ENCODE data around the gene RNF213. TPM values are rescaled to one million over a fixed set of nuclear protein-coding genes. Genes with fewer than 3 reads are reported as not detected.

The RNF213 gene
- total and polyA plus RNA-seq, 2 of the 8 experiments (the other 6 are each of a cell fraction or from before 2014, with no cell fraction given), result 33.8 to 62.8 TPM

DNA sequence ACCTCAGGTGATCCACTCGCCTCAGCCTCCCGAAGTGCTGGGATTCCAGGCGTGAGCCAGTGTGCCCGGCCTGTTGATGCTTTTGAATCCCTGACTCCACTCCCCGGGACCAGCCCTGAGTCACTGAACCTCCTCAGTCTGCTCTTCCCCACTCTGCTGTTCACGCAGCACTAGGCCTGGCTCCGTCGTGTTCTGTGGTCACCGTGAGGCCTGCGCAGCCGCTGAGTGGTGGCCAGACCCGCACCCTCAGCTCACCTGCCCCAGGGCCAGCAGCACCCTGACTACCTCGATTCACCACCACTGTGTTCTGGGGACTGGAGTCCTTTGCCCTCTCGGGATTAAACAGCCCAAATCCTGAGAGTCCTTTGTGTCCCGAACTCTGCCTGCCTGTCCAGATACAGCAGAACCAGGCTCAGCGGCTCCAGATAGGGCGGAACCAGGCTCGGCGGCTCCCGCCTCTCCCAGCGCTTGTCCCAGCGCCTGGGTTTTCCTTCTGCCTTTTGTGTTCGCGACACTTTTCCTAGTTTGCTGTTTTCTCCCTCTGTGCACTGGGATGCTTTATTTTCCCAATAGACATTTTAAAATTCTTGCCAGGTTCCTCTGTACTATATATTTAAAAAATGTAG lies 95.7 kb downstream of the RNF213 start:
- H3K23ac ChIP-seq (ENCODE audit: insufficient read length), result no peak overlapping the region
- ChIA-PET CTCF (ENCODE audit: partially characterized antibody) (interaction anchor here (0.8 kb wide), 1 partner anchor 19 kb away, joined by 3 read pairs; no protein-coding TSS in a partner anchor), POLR2A (ENCODE audit: partially characterized antibody) (no interaction called here)
- no peak for TF ChIP-seq NANOG (IDR thresholded peaks at IDR 0.05; ENCODE audit: insufficient read depth, low read depth, low read length, poor library complexity, severe bottlenecking)
- no peak for TF ChIP-seq EGR1 (IDR thresholded peaks at IDR 0.05; ENCODE audit: borderline replicate concordance, low read depth, low read length)
- TF ChIP-seq, protein P1, sequence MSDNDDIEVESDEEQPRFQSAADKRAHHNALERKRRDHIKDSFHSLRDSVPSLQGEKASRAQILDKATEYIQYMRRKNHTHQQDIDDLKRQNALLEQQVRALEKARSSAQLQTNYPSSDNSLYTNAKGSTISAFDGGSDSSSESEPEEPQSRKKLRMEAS (IDR thresholded peaks at IDR 0.05), result no peak
- TF ChIP-seq, protein P2, sequence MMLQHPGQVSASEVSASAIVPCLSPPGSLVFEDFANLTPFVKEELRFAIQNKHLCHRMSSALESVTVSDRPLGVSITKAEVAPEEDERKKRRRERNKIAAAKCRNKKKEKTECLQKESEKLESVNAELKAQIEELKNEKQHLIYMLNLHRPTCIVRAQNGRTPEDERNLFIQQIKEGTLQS (IDR thresholded peaks at IDR 0.05; ENCODE audit: insufficient read depth, low read depth, low read length), result no peak
- no peak for TF ChIP-seq MAFK (IDR thresholded peaks at IDR 0.05; ENCODE audit: low read depth, low read length)
- TF ChIP-seq KDM5A (IDR thresholded peaks at IDR 0.05; ENCODE audit: low read length), result no peak
- TF ChIP-seq RFX5 (IDR thresholded peaks at IDR 0.05; ENCODE audit: borderline replicate concordance, low read depth, low read length), result no peak
- no peak for TF ChIP-seq CBX8 (IDR thresholded peaks at IDR 0.05; ENCODE audit: borderline replicate concordance, low read depth, low read length)
- no peak for TF ChIP-seq TAF7 (optimal IDR thresholded peaks at IDR 0.05; ENCODE audit: borderline replicate concordance, low read depth, low read length)
- TF ChIP-seq RNF2 (IDR thresholded peaks at IDR 0.05; ENCODE audit: borderline replicate concordance, low read depth, low read length, missing control alignments, poor library complexity, severe bottlenecking), result no peak
- no peak overlapping the region for H2AK5ac ChIP-seq (ENCODE audit: low read depth, low read length)
- peaks cover 26 to 65% (median 55%) of the 10 kb centered on the region in 4 experiments for H3K36me3 ChIP-seq (ENCODE audit: control insufficient read depth in 2 of 4, insufficient read depth in 4 of 4, low read length in 3 of 4)
- no peak overlapping the region for H3K4me2 ChIP-seq (ENCODE audit: insufficient read depth in 1 of 2, low read depth in 2 of 2, low read length in 2 of 2)
- DNase-seq (ENCODE audit: low read depth in 1 of 2, low spot score in 2 of 2), result no peak
- no peak overlapping the region for H3K14ac ChIP-seq (ENCODE audit: insufficient read length)
- no peaks in the 10 kb centered on the region; a peak in 1 of 7 replicates for H3K27me3 ChIP-seq (replicated peaks in 1 of 4; ENCODE audit: control insufficient read depth in 3 of 4, extremely low read depth in 1 of 4, insufficient read depth in 3 of 4, low read length in 3 of 4)
- 96% methylated on average over 24 of the region's 24 CpGs; no CpG with 5 or more reads in 1 of the 2 experiments for WGBS, 2 experiments (ENCODE audit: extremely low coverage in 1 of 2, insufficient coverage in 1 of 2, insufficient read length in 1 of 2, insufficient replicate concordance in 2 of 2, low coverage in 1 of 2, low lambda C conversion rate in 2 of 2, missing lambda C conversion rate in 1 of 2)
- no peak overlapping the region for H2BK5ac ChIP-seq (ENCODE audit: low read depth, low read length)
- H4K8ac ChIP-seq (ENCODE audit: extremely low read depth, insufficient read depth, low read length), result no peak overlapping the region
- no peak overlapping the region for H2BK120ac ChIP-seq (replicated peaks; ENCODE audit: low read depth, low read length)
- H3K79me1 ChIP-seq (ENCODE audit: low read depth, low read length), result no peaks in the 10 kb centered on the region
- no peaks in the 10 kb centered on the region for H3K79me2 ChIP-seq (ENCODE audit: control insufficient read depth in 1 of 2, insufficient read depth in 2 of 2, low read length in 2 of 2)
- no peak overlapping the region for H3K27ac ChIP-seq (ENCODE audit: low read depth, low read length)
- no peak for FAIRE-seq
- H2BK15ac ChIP-seq (ENCODE audit: low read length), result no peak overlapping the region
- no peak overlapping the region for H3K9ac ChIP-seq (replicated peaks in 1 of 4; ENCODE audit: extremely low read depth in 1 of 4, low read depth in 3 of 4, low read length in 3 of 4)
- H4K91ac ChIP-seq (replicated peaks; ENCODE audit: insufficient read length, low read length), result no peak overlapping the region
- H3K9me3 ChIP-seq (ENCODE audit: insufficient read depth in 2 of 2, low read depth in 1 of 2, low read length in 1 of 2), result no peaks in the 10 kb centered on the region
- no peak overlapping the region for H3K4ac ChIP-seq (replicated peaks; ENCODE audit: insufficient read length, low read depth, low read length)
- H2BK20ac ChIP-seq (ENCODE audit: low read length), result no peak overlapping the region
- no peak overlapping the region for H3K56ac ChIP-seq (replicated peaks; ENCODE audit: insufficient read length, low read depth, low read length)
- H3K23me2 ChIP-seq (ENCODE audit: low read depth, low read length), result no peaks in the 10 kb centered on the region
- peaks cover 0 to 2% of the 10 kb centered on the region in 2 experiments for H4K20me1 ChIP-seq (replicated peaks in 1 of 2; ENCODE audit: control insufficient read depth in 1 of 2, insufficient read depth in 2 of 2, low read length in 2 of 2)
- H3K18ac ChIP-seq (ENCODE audit: extremely low read depth, low read length), result no peak overlapping the region
- no peak overlapping the region for H3K4me3 ChIP-seq (ENCODE audit: extremely low read depth in 1 of 4, insufficient read depth in 2 of 4, low read depth in 3 of 4, low read length in 4 of 4)
- no peak overlapping the region for H4K5ac ChIP-seq (ENCODE audit: insufficient read length, low read depth, low read length)
- no peaks in the 10 kb centered on the region for H3K4me1 ChIP-seq (replicated peaks in 1 of 4; ENCODE audit: control insufficient read depth in 3 of 4, insufficient read depth in 4 of 4, low read length in 3 of 4)
- no peak overlapping the region for H2AFZ ChIP-seq (ENCODE audit: low read length)
- no peak overlapping the region for H2BK12ac ChIP-seq (ENCODE audit: low read depth, low read length)

Data from H1 (cell line).